Activated naive CD8-positive, alpha-beta T cell treated with anti-CD3 and anti-CD28 coated beads, Interleukin-2, amount 50 U/mL, for 24 hours (primary cell): ENCODE data around the gene EEPD1.
"Not testable (repeated sequence)": the region's sequence is repeated elsewhere in the genome, so short reads cannot be mapped to it uniquely, and the experiment has no call there.

Experiments
- ATAC-seq: fragments of 150-1000 bp; cut with Tn5 transposase; one replicate; pipeline ENCODE4 v1.10.0; 2021
- DNase-seq: peaks from one replicate; pipeline ENCODE4 v3.0.0; 2021
- H3K27ac Mint-ChIP-seq: one replicate; pipeline ENCODE4 v1.8.0; 2021; ENCODE audit warnings: mild to moderate bottlenecking, mixed read lengths
- H3K27me3 Mint-ChIP-seq: one replicate; pipeline ENCODE4 v1.8.0; 2021; ENCODE audit warnings: mixed read lengths
- H3K36me3 Mint-ChIP-seq: one replicate; pipeline ENCODE4 v1.8.0; 2021; ENCODE audit warnings: low read depth, mixed read lengths
- H3K4me1 Mint-ChIP-seq: one replicate; pipeline ENCODE4 v1.8.0; 2021; ENCODE audit warnings: mixed read lengths
- H3K4me3 Mint-ChIP-seq: one replicate; pipeline ENCODE4 v1.8.0; 2021; ENCODE audit warnings: mild to moderate bottlenecking, moderate library complexity, mixed read lengths
- H3K9me3 Mint-ChIP-seq: one replicate; pipeline ENCODE4 v1.8.0; 2021; ENCODE audit warnings: mixed read lengths

EEPD1 gene

DNA sequence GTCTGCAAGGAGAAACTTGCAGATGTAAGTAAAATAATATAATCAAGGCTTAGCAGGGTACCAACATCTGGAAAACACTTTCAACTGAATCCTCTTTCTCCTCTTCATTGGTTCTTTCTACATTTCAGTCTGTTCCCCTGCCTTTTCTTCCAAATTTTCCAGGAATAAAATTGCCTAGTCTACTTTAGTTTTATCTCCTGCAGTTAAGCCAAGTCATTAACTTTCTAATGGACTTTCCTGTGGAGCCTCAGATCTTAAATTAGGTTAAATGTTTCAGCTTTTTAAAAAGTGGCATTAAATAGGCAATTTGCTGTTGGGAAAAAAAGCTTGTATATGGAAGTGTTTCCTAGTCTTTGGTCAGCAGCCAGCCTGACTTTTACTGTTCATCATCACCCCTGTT lies 70.8 kb downstream of the EEPD1 start:
- no peaks in the 10 kb centered on the region for H3K4me1 Mint-ChIP-seq
- no peak overlapping the region for H3K4me3 Mint-ChIP-seq
- ATAC-seq (no peak), DNase-seq (no peak)
- no peaks in the 10 kb centered on the region for H3K27me3 Mint-ChIP-seq
- no peak overlapping the region for H3K27ac Mint-ChIP-seq
- no peaks in the 10 kb centered on the region for H3K36me3 Mint-ChIP-seq
- no peaks in the 10 kb centered on the region for H3K9me3 Mint-ChIP-seq

DNA sequence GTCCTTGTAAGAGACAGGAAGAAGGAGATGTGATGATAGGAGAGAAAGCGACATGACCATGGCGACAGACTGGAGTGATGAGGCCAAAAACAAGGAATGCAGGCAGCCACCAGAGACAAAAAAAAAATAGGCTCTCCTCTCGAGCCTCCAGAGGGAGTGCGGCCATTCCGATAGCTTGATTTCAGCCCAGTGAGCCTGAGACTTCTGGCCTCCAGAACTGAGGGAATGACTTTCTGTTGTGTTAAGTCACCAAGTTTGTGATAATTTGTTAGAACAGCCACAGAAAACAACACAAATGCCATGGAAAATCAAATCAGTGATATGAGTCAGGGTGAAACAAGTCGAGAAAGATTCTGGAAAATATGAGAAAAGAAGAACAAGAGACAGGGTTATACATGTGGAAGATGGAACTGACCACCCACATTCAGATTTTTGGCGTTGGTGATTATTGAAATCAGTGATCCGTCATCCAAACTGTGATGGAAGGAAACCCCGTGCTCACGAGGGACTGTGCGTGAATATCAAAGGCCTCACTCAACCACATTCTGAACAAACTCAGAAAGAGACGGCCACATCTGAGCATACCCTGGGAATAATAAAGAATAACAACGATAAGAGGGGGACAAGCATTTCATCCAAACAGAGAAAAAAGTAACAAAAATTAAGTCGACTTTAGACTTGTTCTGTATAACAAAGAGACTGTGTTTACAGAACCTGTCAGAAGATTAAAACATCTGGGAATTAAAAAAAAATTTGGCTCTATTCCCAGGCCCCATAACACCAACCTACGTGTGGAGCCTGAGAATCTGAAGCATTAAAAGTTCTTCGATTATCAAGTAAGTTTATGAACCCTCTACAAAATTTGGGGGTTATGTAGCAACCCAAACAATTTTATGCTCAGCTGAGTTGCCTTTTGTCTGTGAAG lies 72.1 kb downstream of the EEPD1 start:
- H3K4me1 Mint-ChIP-seq, result no peaks in the 10 kb centered on the region
- H3K36me3 Mint-ChIP-seq, result no peaks in the 10 kb centered on the region
- H3K27me3 Mint-ChIP-seq, result no peaks in the 10 kb centered on the region
- no peak overlapping the region for H3K4me3 Mint-ChIP-seq
- no peaks in the 10 kb centered on the region for H3K9me3 Mint-ChIP-seq
- no peak for DNase-seq
- no peak for ATAC-seq
- no peak overlapping the region for H3K27ac Mint-ChIP-seq

DNA sequence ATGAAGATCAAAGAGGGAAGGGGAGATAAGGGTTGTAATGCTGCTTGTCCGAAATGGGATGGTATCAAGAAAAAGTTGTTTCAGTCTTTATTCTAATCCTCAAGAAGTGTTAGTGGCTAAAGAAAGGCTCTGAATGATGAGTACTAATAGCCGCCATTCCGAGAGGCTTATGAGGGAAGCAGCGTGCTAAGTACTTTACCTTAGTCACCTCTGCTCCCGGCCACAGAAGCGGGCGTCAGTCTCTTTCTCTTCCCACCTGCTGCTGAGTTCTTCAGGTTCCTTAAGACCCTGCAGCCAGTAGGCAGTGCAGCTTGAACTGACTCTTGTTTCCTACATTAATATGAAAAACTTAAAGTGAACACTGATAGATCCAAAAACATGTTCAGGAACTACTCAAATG lies 73.1 kb downstream of the EEPD1 start:
- Mint-ChIP-seq H3K9me3 (no peaks in the 10 kb centered on the region), H3K4me1 (no peaks in the 10 kb centered on the region), H3K4me3 (no peak overlapping the region), H3K36me3 (no peaks in the 10 kb centered on the region), H3K27me3 (no peaks in the 10 kb centered on the region), H3K27ac (no peak overlapping the region)
- ATAC-seq (no peak), DNase-seq (no peak)

DNA sequence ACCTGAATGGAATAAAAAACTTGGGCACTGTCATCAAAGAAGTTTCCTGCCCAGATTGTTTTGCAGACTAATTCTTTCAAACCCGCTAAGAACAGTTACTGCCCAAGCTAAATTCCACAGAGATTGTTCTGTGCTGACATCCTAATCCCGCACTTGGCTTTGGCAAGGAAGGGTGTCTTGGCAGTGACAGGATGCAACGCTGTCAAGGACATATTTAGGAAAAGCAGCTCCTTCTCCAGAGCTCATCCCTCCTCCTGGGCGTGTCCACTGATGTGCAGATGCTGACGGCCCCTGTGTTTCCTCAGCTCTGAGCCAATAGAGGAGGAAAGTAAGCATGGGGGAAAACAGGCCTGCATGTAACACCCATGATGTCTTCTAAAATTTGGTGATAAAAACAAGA lies 74.2 kb downstream of the EEPD1 start:
- no peak for DNase-seq
- no peak overlapping the region for H3K27ac Mint-ChIP-seq

DNA sequence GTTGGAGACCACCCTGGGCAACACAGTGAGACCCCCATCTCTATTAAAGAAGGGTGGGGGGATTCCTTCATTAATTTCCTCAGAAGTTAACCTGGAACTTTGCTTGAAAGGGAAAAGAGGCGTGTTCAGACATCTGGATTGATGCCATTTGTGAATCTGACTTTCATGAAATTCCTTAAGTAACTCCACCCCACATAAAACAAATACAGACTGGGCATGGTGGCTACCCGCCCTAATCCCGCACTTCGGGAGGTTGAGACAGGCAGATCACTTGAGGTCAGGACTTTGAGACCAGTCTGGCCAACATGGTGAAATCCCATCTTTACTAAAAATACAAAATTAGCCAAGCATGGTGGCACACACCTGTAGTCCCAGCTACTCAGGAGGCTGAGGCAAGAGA lies 75.0 kb downstream of the EEPD1 start:
- no peaks in the 10 kb centered on the region for H3K9me3 Mint-ChIP-seq
- H3K36me3 Mint-ChIP-seq, result no peaks in the 10 kb centered on the region
- H3K27me3 Mint-ChIP-seq, result no peaks in the 10 kb centered on the region
- ATAC-seq (no peak), DNase-seq (no peak)
- H3K4me3 Mint-ChIP-seq, result no peak overlapping the region
- no peaks in the 10 kb centered on the region for H3K4me1 Mint-ChIP-seq
- no peak overlapping the region for H3K27ac Mint-ChIP-seq

More for the DNA sequence above, 74.2 kb downstream of the EEPD1 start:
- Mint-ChIP-seq H3K27me3 (no peaks in the 10 kb centered on the region), H3K9me3 (no peaks in the 10 kb centered on the region), H3K4me3 (no peak overlapping the region), H3K4me1 (no peaks in the 10 kb centered on the region), H3K36me3 (no peaks in the 10 kb centered on the region)
- no peak for ATAC-seq

DNA sequence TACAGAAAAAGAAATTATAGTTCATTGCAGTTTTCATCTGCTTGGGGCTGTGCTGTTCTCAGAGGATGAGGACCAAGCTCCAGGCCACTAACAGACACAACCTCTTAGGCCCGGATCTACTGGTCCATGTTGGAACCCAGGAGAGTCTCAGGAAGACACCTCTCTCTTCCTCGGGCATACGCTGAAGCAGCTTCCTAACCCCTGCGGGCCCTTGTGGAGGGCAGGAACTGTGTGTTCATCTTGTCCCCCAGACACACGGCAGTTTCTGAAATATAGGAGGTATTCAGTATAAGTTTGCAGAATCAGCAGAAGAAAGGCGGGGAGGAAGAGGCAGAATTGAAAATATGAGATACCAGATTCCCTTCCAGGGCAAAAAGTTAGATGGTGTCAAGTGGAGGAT lies 78.4 kb downstream of the EEPD1 start:
- DNase-seq, result no peak
- Mint-ChIP-seq H3K4me3 (no peak overlapping the region), H3K27me3 (no peaks in the 10 kb centered on the region), H3K27ac (no peak overlapping the region), H3K9me3 (no peaks in the 10 kb centered on the region), H3K36me3 (no peaks in the 10 kb centered on the region), H3K4me1 (no peaks in the 10 kb centered on the region)
- ATAC-seq, result no peak

DNA sequence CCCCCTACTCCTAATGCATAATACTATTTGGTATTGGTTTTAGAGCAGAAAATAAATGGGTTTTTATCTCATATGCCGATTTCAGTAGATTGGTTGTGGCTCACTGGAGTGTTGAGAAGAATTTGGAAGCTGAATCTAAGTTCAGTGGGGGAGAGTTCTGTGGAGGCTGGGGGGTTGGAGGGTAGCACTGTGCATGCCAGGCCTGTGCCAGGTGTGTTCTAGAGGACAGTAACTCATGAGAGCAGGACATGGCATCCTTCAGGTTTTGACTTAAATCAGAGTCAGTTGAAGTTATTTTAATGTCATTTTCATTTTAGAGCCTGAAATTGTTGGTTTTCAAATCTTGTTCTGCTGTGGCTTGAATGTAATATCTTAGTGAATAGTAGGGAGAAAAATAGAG lies 79.5 kb downstream of the EEPD1 start:
- no peaks in the 10 kb centered on the region for H3K27me3 Mint-ChIP-seq
- no peak for ATAC-seq

DNA sequence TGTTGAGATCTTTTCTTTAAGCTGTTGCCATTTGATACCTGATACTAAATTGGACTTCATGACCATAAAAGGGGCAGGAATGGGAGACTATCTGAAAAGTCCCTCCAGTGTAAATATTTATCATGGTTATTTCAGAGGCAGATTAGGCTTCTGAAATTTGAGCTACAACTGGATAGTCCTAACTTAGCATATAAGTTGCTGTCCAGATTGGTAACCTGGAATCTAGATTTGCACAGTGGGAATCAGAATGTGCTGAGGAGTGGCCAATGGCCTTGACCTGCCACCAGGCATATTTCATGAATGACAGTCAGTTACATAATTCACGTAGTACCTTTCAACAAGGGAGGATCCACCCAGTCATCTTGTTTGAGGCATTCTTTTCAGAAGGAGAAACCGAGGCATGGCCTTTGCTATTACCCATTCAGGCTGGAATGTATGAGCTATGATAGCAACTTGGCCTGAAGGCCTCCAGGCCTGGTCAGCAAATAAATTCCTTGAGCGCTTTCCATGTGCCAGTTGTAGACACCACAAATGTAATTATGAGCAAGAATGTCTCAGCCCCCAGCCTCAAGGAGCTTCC lies 80.0 kb downstream of the EEPD1 start:
- no peaks in the 10 kb centered on the region for H3K27me3 Mint-ChIP-seq
- H3K27ac Mint-ChIP-seq, result no peak overlapping the region
- H3K4me1 Mint-ChIP-seq, result no peaks in the 10 kb centered on the region
- no peaks in the 10 kb centered on the region for H3K9me3 Mint-ChIP-seq
- H3K4me3 Mint-ChIP-seq, result no peak overlapping the region
- no peak for DNase-seq
- ATAC-seq, result no peak
- no peaks in the 10 kb centered on the region for H3K36me3 Mint-ChIP-seq

More for the DNA sequence above, 79.5 kb downstream of the EEPD1 start:
- Mint-ChIP-seq H3K4me1 (no peaks in the 10 kb centered on the region), H3K4me3 (no peak overlapping the region), H3K27ac (no peak overlapping the region), H3K36me3 (no peaks in the 10 kb centered on the region), H3K9me3 (no peaks in the 10 kb centered on the region)
- DNase-seq, result no peak

DNA sequence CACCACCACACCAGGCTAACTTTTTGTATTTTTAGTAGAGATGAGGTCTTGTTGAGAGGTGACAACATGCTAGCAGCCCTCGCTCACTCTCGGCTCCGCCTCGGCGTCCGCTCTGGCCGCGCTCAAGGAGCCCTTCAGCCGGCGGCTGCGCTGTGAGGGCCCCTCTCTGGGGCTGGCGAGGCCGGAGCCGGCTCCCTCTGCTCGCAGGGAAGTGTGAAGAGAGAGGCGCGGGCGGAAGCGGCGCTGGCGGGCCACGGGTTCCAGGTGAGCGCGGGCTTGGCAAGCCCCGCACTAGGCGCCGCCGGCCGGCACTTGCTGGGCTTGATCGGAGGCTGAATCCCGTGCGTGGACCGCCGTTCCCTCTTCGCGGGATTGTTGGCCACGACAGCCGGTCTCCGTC lies 83.0 kb downstream of the EEPD1 start:
- no peak for ATAC-seq
- H3K4me3 Mint-ChIP-seq, result no peak overlapping the region
- H3K27ac Mint-ChIP-seq, result no peak overlapping the region
- H3K9me3 Mint-ChIP-seq, result no peaks in the 10 kb centered on the region
- H3K36me3 Mint-ChIP-seq, result no peaks in the 10 kb centered on the region
- DNase-seq, result no peak
- H3K27me3 Mint-ChIP-seq, result no peaks in the 10 kb centered on the region
- no peaks in the 10 kb centered on the region for H3K4me1 Mint-ChIP-seq

DNA sequence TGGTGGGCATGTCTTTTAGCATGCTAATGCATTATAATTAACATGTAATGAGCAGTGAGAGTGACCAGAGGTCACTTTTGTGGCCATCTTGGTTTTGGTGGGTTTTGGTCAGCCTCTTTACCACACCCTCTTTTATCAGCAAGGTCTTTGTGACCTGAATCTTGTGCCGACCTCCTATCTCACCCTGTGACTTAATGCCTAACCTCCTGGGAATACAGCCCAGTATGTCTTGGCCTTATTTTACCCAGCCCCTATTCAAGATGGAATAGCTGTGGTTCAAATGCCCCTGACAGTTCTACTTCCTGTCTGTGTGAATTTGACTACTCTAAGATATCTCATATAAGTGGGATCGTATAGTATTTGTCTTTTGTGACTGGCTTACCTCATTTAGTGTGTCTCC lies 85.1 kb downstream of the EEPD1 start:
- ATAC-seq (no peak), DNase-seq (no peak)
- no peak overlapping the region for H3K4me3 Mint-ChIP-seq
- H3K9me3 Mint-ChIP-seq, result no peaks in the 10 kb centered on the region
- H3K4me1 Mint-ChIP-seq, result no peaks in the 10 kb centered on the region
- no peaks in the 10 kb centered on the region for H3K27me3 Mint-ChIP-seq
- no peaks in the 10 kb centered on the region for H3K36me3 Mint-ChIP-seq
- H3K27ac Mint-ChIP-seq, result no peak overlapping the region

DNA sequence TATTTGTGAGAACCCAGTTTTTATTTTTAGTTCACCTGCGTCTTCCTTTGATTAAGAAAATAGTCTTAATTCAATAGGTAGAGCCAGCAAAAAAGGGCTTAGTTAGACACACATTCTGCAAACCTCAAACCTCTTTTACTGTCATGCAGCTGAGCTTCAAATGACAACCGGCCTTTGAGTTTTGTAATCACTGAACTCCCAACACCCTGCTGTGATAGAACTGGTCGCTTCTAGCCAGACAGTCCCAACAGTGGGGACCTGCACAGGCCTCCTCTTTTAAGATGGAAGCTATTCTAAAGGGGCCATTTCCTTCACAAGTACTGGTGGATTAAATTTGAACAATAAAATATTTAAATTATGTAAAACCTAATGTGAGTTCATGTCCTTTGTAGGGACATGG lies 90.3 kb downstream of the EEPD1 start:
- not testable (repeated sequence) for H3K27ac Mint-ChIP-seq, H3K4me3 Mint-ChIP-seq, H3K36me3 Mint-ChIP-seq, ATAC-seq, H3K27me3 Mint-ChIP-seq, H3K4me1 Mint-ChIP-seq, DNase-seq, H3K9me3 Mint-ChIP-seq

DNA sequence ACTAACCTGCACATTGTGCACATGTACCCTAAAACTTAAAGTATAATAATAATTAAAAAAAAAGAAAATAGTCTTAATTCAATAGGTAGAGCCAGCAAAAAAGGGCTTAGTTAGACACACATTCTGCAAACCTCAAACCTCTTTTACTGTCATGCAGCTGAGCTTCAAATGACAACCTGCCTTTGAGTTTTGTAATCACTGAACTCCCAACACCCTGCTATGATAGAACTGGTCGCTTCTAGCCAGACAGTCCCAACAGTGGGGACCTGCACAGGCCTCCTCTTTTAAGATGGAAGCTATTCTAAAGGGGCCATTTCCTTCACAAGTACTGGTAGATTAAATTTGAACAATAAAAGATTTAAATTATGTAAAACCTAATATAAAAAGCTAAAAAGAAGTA lies 90.9 kb downstream of the EEPD1 start:
- DNase-seq, ATAC-seq, H3K27ac Mint-ChIP-seq, H3K27me3 Mint-ChIP-seq, H3K36me3 Mint-ChIP-seq, H3K4me3 Mint-ChIP-seq, H3K4me1 Mint-ChIP-seq, H3K9me3 Mint-ChIP-seq: not testable (repeated sequence)

DNA sequence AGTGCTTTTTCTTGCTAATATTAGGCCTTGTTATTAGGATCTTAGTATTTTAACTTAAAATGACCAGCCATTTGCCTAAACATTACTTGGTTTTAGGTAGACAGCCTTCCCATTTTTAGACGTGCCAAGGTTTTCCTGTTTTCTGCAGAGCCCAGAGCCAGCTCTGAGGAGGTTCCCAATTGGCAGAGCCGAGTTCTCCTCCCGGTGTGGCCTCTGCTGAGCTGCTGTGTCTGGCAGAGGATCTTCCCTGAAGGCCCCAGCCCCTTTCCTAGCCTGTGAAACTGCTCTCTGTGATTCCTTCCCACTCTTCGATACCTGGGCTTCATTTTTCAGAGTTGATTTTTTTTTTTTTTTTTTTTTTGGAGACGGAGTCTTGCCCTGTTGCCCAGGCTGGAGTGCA lies 91.4 kb downstream of the EEPD1 start:
- H3K4me3 Mint-ChIP-seq, result no peak overlapping the region
- H3K27me3 Mint-ChIP-seq, result no peaks in the 10 kb centered on the region
- H3K27ac Mint-ChIP-seq, result no peak overlapping the region
- ATAC-seq, result no peak
- DNase-seq, result no peak
- H3K36me3 Mint-ChIP-seq, result no peaks in the 10 kb centered on the region
- no peaks in the 10 kb centered on the region for H3K9me3 Mint-ChIP-seq
- no peaks in the 10 kb centered on the region for H3K4me1 Mint-ChIP-seq

DNA sequence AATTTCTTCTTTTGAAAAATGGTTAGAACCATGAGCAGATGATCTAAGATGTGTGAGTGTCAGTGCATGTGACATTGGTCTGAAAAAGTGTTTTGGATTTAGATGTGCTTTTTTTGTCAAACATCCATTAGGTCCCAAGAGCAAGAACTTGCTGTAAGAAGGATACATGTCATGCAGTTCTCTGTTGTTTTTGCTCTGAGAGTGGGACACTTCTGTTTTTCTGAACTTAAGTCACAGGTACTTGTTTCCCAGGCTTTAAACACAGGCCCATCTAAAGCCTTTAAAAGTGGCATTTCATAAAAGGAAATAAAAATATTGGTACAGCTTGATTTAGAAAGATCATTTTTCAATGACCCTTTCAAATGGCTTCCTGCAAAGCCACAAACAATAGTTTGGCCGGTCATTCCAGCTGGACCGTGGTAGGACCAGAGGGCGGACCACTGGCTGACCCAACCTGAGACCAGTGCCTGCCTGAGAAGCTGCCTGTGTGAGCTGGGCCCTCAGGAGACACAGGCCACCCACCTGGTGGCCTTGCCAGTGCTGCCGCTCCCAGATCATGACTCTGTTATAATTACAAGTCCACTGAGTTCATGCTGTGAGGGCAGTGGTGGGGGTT lies 92.7 kb downstream of the EEPD1 start:
- Mint-ChIP-seq H3K4me3 (no peak overlapping the region), H3K27ac (no peak overlapping the region), H3K27me3 (no peaks in the 10 kb centered on the region), H3K9me3 (no peaks in the 10 kb centered on the region), H3K36me3 (no peaks in the 10 kb centered on the region), H3K4me1 (no peaks in the 10 kb centered on the region)
- ATAC-seq (no peak), DNase-seq (no peak)

DNA sequence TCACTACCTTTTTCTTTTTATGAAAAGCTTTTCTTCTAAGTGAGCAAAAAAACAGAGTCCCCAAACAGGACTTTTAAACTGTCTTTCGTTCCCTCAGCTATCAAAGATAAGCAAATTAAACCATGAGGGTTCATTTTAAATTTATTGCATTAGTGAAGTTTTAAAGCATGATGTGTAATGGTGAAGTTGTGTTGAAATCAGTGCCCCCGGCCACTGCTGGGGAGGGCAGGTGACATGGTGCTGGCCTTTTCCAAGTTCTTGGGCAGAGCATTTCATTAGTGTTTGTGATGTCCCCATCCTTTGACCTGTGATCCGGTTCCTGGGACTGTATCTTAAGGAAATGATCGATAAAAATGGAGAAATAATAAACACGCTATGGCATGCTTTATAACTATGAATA lies 96.0 kb downstream of the EEPD1 start:
- no peaks in the 10 kb centered on the region for H3K4me1 Mint-ChIP-seq
- DNase-seq (no peak), ATAC-seq (no peak)
- H3K9me3 Mint-ChIP-seq, result peaks cover 13% of the 10 kb centered on the region
- no peak overlapping the region for H3K27ac Mint-ChIP-seq
- no peaks in the 10 kb centered on the region for H3K27me3 Mint-ChIP-seq
- no peak overlapping the region for H3K4me3 Mint-ChIP-seq
- H3K36me3 Mint-ChIP-seq, result no peaks in the 10 kb centered on the region
